Type B pancreatic cell (in vitro differentiated cells): Measurements from ENCODE around the gene EGFR. TPM values are rescaled to one million over a fixed set of nuclear protein-coding genes. Genes with fewer than 3 reads are reported as not detected.

Experiments used
- DNase-seq: peaks from one replicate; pipeline ENCODE4 v3.0.0; 2021; ENCODE audit warnings: mixed read lengths; ENCODE audit not compliant: unreplicated experiment; ENCODE audit errors: extremely low spot score
- H3K27ac Mint-ChIP-seq: 2 replicates; pipeline ENCODE4 v1.8.0; 2021; ENCODE audit warnings: mild to moderate bottlenecking, mixed read lengths
- H3K27me3 Mint-ChIP-seq: 2 replicates; pipeline ENCODE4 v1.8.0; 2021; ENCODE audit warnings: mixed read lengths
- H3K36me3 Mint-ChIP-seq: 2 replicates; pipeline ENCODE4 v1.8.0; 2021; ENCODE audit warnings: mixed read lengths
- H3K4me1 Mint-ChIP-seq: one replicate; pipeline ENCODE4 v1.8.0; 2021; ENCODE audit warnings: mixed read lengths; ENCODE audit not compliant: unreplicated experiment
- H3K4me3 Mint-ChIP-seq: 2 replicates; pipeline ENCODE4 v1.8.0; 2021; ENCODE audit warnings: mild to moderate bottlenecking, mixed read lengths
- H3K9me3 Mint-ChIP-seq: 2 replicates; pipeline ENCODE4 v1.8.0; 2021; ENCODE audit warnings: mixed read lengths
- total RNA-seq: library from RNA; stranded (reverse); gene quantifications from 2 replicates; pipeline ENCODE4 v1.2.1, GENCODE V29; 2021; ENCODE audit warnings: low replicate concordance
- TF ChIP-seq, protein P1 (sequence below): fragments of 200-600 bp; sonication (generic); conservative IDR thresholded peaks from 2 replicates; pipeline ENCODE4 v1.5.0; 2021; ENCODE audit warnings: antibody characterized with exemption, mild to moderate bottlenecking

Gene EGFR
- total RNA-seq, 1 donor from 2014 or later = 44.6 TPM

DNA sequence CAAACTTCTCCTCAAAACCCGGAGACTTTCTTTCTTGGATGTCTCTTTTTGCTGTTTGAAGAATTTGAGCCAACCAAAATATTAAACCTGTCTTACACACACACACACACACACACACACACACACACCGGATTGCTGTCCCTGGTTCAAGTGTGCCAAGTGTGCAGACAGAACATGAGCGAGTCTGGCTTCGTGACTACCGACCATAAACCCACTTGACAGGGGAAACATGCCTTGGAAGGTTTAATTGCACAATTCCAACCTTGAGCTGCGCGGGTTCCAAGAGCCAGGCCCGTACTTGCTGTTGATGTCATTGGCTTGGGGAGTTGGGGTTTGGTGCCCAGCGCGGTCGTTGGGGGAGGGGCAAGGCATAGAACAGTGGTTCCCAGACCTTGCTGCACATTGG is 1.7 kb downstream of the EGFR start:
- H3K36me3 Mint-ChIP-seq = peaks cover 10% of the 10 kb centered on the region
- peak overlapping the region; percentile 67 for H3K27ac Mint-ChIP-seq
- peaks cover 30% of the 10 kb centered on the region for H3K4me1 Mint-ChIP-seq
- peak overlapping the region; percentile 90 for H3K4me3 Mint-ChIP-seq
- H3K27me3 Mint-ChIP-seq = peaks cover 27% of the 10 kb centered on the region
- DNase-seq = no peak
- no peaks in the 10 kb centered on the region for H3K9me3 Mint-ChIP-seq
- TF ChIP-seq, protein P1, sequence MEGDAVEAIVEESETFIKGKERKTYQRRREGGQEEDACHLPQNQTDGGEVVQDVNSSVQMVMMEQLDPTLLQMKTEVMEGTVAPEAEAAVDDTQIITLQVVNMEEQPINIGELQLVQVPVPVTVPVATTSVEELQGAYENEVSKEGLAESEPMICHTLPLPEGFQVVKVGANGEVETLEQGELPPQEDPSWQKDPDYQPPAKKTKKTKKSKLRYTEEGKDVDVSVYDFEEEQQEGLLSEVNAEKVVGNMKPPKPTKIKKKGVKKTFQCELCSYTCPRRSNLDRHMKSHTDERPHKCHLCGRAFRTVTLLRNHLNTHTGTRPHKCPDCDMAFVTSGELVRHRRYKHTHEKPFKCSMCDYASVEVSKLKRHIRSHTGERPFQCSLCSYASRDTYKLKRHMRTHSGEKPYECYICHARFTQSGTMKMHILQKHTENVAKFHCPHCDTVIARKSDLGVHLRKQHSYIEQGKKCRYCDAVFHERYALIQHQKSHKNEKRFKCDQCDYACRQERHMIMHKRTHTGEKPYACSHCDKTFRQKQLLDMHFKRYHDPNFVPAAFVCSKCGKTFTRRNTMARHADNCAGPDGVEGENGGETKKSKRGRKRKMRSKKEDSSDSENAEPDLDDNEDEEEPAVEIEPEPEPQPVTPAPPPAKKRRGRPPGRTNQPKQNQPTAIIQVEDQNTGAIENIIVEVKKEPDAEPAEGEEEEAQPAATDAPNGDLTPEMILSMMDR = no peak

DNA sequence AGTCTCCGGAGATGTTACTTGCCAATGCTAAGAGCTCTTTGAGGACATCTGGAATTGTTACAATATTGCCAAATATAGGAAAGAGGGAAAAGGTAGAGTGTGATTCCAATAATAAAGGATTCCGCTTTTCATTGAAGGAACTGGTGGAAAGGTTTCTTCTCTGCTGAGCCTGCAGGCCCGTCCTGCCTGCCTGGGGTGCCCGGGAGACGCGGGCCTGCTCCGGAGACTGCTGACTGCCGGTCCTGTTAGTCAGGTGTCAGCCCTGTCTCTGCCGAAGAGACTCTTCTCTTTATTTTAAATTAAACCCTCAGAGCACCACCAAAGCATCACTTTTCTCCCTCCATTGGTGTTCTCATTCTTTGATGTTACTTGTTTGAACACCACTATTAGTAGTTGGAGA is 2.2 kb downstream of the EGFR start:
- H3K4me3 Mint-ChIP-seq = peak overlapping the region; percentile 90
- TF ChIP-seq, protein P1 = no peak
- DNase-seq = no peak
- H3K27ac Mint-ChIP-seq = peak overlapping the region; percentile 67
- H3K27me3 Mint-ChIP-seq = peaks cover 22% of the 10 kb centered on the region
- H3K36me3 Mint-ChIP-seq = peaks cover 10% of the 10 kb centered on the region
- peaks cover 35% of the 10 kb centered on the region for H3K4me1 Mint-ChIP-seq
- H3K9me3 Mint-ChIP-seq = no peaks in the 10 kb centered on the region

DNA sequence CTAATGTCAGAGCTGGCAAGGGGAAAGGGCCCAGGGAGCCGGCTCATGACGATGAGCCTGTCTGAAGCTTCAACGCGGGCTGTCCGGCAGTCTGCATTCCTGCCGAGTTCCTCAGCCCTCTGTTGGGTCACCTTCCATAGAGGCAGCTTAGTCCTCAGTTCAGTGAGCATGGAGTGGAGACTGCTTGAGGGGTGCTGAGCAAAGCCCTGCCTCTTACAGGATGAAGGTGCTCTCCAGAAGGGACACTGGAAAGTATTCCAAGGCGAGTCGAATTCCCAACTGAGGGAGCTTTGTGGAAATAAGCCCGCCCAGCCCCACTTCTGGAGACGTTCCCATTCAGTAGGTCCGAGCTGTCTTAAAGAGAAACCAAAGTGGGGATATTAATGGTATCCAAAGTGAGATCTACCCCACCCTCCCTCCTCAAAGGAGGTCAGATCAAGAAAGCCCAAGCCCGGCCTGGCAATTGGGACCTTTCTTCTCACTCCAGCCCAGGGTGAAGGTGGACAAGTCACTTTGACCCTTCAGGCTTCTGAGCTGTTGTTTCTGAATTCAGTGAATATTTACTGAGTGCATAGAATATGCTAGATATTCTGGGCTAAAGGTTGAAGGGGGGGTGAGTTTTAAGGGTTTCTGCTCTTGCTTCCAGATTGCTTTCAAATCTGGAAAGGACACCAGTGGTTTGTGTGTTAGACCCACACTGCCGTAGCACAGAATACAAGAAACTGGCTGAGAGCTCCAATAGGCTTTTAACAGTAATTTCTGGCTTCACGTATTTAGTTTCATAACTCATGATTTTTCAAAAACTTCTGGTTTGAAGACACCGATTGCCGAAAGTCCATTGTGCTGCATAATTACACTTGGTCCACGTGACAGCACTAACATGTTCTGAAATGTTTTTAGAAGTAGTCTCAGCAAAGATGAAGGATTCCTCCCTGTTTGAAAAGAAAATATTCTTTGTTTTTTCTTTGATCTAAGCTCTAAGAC is 3.5 kb downstream of the EGFR start:
- TF ChIP-seq, protein P1 = no peak
- Mint-ChIP-seq H3K9me3 (no peaks in the 10 kb centered on the region), H3K4me3 (peak overlapping the region; percentile 90), H3K36me3 (peaks cover 15% of the 10 kb centered on the region), H3K4me1 (peaks cover 47% of the 10 kb centered on the region), H3K27me3 (peaks cover 15% of the 10 kb centered on the region), H3K27ac (no peak overlapping the region)
- no peak for DNase-seq

DNA sequence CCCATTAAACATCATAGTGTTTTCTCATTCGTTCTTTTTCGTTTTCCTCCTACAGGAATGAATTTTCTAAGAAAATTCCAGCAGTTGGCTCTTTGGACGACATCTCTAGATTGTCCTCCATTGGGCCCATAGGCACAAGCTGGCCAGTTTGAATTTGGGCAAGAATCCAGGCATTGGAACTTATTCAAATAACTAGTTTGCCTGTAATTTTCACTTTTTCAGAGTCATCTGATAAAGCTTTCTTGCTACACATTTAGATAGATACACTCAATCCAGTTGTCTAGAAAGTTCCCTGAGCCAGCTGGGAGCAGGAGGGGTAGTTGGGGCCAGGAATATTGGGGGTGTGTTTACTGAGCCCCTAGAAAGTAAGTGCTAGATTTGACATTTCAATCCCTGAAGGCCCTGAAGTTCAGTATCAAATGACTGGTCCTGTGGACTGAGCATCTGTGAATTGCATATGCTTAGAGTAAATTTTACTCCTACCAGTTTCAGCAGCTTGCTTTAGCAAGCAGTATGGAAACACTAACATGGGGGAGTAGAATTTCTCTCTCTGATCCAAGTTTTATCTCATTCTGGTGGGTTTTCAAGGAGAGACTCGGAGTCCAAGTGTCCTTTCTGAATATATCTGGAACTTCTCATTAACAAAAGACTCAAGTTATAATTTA is 5.2 kb downstream of the EGFR start:
- Mint-ChIP-seq H3K36me3 (peaks cover 15% of the 10 kb centered on the region), H3K27me3 (peaks cover 11% of the 10 kb centered on the region), H3K4me3 (no peak overlapping the region), H3K27ac (no peak overlapping the region), H3K9me3 (no peaks in the 10 kb centered on the region), H3K4me1 (peaks cover 54% of the 10 kb centered on the region)
- DNase-seq = no peak
- TF ChIP-seq, protein P1 = no peak

DNA sequence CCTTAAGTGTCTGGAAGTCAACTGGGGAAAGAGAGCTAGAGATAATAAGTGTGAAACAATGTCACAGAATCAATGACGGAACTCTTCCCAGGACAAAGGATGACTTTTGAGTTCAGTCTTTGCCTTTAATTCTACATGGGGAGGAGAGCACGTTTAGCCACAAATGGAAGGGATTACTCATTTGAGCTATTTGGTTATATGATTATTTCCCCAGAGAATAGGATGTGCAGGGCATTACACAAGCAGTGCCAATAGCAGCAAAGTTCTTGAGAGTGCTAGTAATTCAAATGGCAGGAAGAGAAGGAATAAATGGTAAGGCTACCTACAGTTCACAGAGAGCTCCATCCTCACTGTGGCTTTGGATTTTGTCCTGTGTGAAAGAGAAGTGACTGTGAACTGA is 6.0 kb downstream of the EGFR start:
- Mint-ChIP-seq H3K36me3 (peaks cover 15% of the 10 kb centered on the region), H3K27ac (peak overlapping the region; percentile 90), H3K9me3 (no peaks in the 10 kb centered on the region), H3K27me3 (peaks cover 11% of the 10 kb centered on the region), H3K4me3 (peak overlapping the region; percentile 32), H3K4me1 (peaks cover 54% of the 10 kb centered on the region)
- DNase-seq = no peak
- TF ChIP-seq, protein P1 = no peak
